DMS79 treated with DMSO at 0.1 percent for 48 hours (cell line): Measurements from ENCODE around the gene TESMIN.
A peak's percentile ranks its signal among the peaks of the same experiment; 100 is the strongest.

Experiments
- DNase-seq: peaks from one replicate; lab custom pipeline; 2025; lab: John Stamatoyannopoulos, UW

TESMIN gene

GRCh38 chr11:68762481-68762880 is 11.2 kb upstream of the TESMIN start:
- no peak for DNase-seq

GRCh38 chr11:68761801-68762200 is 10.5 kb upstream of the TESMIN start:
- DNase-seq = no peak

GRCh38 chr11:68759991-68760390 is 8.7 kb upstream of the TESMIN start:
- no peak for DNase-seq

GRCh38 chr11:68757711-68758110 is 6.4 kb upstream of the TESMIN start:
- DNase-seq = no peak

GRCh38 chr11:68756171-68756766 is 4.9 kb upstream of the TESMIN start:
- DNase-seq = no peak

- peak; percentile 18 for DNase-seq
Measured at GRCh38 chr11:68753300-68753699, 2.0 kb upstream of the TESMIN start.

- no peak for DNase-seq
Measured at GRCh38 chr11:68751004-68751325, 355 bp downstream of the TESMIN start.

- no peak for DNase-seq
Measured at GRCh38 chr11:68750195-68751003, 921 bp downstream of the TESMIN start.

- DNase-seq = no peak
Measured at GRCh38 chr11:68749229-68750123, 1.8 kb downstream of the TESMIN start.

GRCh38 chr11:68748061-68748460 is 3.3 kb downstream of the TESMIN start:
- DNase-seq = no peak

GRCh38 chr11:68743539-68743938 is 7.8 kb downstream of the TESMIN start:
- DNase-seq = peak; percentile 94

- no peak for DNase-seq
Measured at GRCh38 chr11:68741463-68741862, 9.9 kb downstream of the TESMIN start.

- no peak for DNase-seq
Measured at GRCh38 chr11:68735646-68736045, 15.7 kb downstream of the TESMIN start.

- DNase-seq = no peak
Measured at GRCh38 chr11:68735125-68735524, 16.2 kb downstream of the TESMIN start.

GRCh38 chr11:68734111-68734510 is 17.2 kb downstream of the TESMIN start:
- no peak for DNase-seq

- DNase-seq = no peak
Measured at GRCh38 chr11:68727783-68728182, 23.5 kb downstream of the TESMIN start.

GRCh38 chr11:68724293-68724692 is 27.0 kb downstream of the TESMIN start:
- no peak for DNase-seq

- no peak for DNase-seq
Measured at GRCh38 chr11:68722143-68722542, 29.2 kb downstream of the TESMIN start.

- no peak for DNase-seq
Measured at GRCh38 chr11:68721075-68721474, 30.2 kb downstream of the TESMIN start.

- DNase-seq = no peak
Measured at GRCh38 chr11:68715456-68716122, 35.7 kb downstream of the TESMIN start.

GRCh38 chr11:68714060-68714856 is 37.1 kb downstream of the TESMIN start:
- DNase-seq = no peak
